Upper lobe of right lung (tissue), 1 donor: ENCODE results near the gene WDR27. TPM values are rescaled to one million over a fixed set of nuclear protein-coding genes. Genes with fewer than 3 reads are reported as not detected.

Experiments
- ATAC-seq: fragments of 200-7000 bp; cut with Tn5 transposase; one replicate; pipeline ENCODE4 v1.9.1; 2020; ENCODE audit warnings: mild to moderate bottlenecking, moderate library complexity
- DNase-seq: peaks from one replicate; pipeline ENCODE4 v3.0.0-alpha.2; 2020
- H3K27ac ChIP-seq: fragments of 200-600 bp; one replicate; pipeline ENCODE4 v1.8.0; 2022
- H3K27me3 ChIP-seq: fragments of 200-600 bp; one replicate; pipeline ENCODE4 v1.8.0; 2022; ENCODE audit warnings: mild to moderate bottlenecking
- H3K36me3 ChIP-seq: fragments of 200-600 bp; one replicate; pipeline ENCODE4 v1.8.0; 2022
- H3K4me1 ChIP-seq: fragments of 200-600 bp; one replicate; pipeline ENCODE4 v1.8.0; 2022
- H3K4me3 ChIP-seq: fragments of 200-600 bp; one replicate; pipeline ENCODE4 v1.8.0; 2022; ENCODE audit warnings: mild to moderate bottlenecking
- H3K9me3 ChIP-seq: fragments of 200-600 bp; one replicate; pipeline ENCODE4 v1.8.0; 2022
- intact Hi-C: fragments of 100-400 bp; cut with DNase I; formaldehyde crosslinking; loops from one replicate; pipeline ENCODE4 v1.11.0; 2022
- total RNA-seq: library from RNA; stranded (reverse); fragmentation: NEBNext Ultra II Directional; extraction: Animal tissue kit (Norgen Biotek cat#: 25700); gene quantifications from one replicate; pipeline ENCODE4 v1.2.1, GENCODE V29; 2021
- TF ChIP-seq, protein P1 (sequence below): fragments of 200-600 bp; IDR thresholded peaks from one replicate; pipeline ENCODE4 v1.8.0; 2022; ENCODE audit warnings: antibody characterized with exemption
- donor health status: DM: no; HTN: yes; CAD: no; lungs with severe emphysema.

Gene WDR27
- total RNA-seq, 1 donor from 2014 or later = 39.0 TPM

DNA sequence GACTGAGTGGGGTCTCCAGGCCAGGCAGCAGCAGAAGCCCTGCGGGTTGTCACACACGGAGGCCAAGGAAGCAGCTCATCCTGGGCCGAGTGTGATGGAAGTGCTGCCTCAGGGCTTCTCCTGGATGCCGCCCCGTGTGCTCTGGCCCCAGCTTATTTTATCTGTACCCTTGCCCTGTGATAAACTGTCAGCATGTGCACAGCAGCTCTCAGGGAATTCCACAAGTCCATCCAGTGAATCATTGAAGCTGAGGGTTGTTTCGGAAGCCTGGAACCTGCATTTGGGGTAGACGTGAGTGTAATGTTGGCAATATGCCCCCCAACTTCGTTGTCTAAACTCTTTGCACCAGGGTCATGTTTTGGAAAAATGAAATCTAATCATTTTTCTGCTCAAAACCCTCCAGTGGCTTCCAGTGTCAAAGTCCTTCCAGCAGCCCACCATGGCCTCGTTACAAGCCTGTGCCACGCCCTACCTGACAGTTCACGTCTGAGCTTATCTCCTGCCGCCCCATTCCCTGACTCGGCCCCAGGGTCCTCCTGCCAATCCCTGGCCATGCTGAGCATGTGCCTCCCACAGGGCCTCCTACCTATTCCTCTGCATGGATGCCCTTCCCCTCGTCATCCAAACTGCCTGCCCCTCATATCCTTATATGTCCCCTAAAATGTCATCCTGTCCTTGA, 280.1 kb downstream of the WDR27 start:
- TF ChIP-seq, protein P1, sequence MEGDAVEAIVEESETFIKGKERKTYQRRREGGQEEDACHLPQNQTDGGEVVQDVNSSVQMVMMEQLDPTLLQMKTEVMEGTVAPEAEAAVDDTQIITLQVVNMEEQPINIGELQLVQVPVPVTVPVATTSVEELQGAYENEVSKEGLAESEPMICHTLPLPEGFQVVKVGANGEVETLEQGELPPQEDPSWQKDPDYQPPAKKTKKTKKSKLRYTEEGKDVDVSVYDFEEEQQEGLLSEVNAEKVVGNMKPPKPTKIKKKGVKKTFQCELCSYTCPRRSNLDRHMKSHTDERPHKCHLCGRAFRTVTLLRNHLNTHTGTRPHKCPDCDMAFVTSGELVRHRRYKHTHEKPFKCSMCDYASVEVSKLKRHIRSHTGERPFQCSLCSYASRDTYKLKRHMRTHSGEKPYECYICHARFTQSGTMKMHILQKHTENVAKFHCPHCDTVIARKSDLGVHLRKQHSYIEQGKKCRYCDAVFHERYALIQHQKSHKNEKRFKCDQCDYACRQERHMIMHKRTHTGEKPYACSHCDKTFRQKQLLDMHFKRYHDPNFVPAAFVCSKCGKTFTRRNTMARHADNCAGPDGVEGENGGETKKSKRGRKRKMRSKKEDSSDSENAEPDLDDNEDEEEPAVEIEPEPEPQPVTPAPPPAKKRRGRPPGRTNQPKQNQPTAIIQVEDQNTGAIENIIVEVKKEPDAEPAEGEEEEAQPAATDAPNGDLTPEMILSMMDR = no peak
- Histone ChIP-seq H3K9me3 (no peaks in the 10 kb centered on the region), H3K36me3 (no peaks in the 10 kb centered on the region), H3K4me1 (peaks cover 1% of the 10 kb centered on the region), H3K27ac (no peak overlapping the region), H3K4me3 (no peak overlapping the region), H3K27me3 (no peaks in the 10 kb centered on the region)
- intact Hi-C loops = no loop called here
- DNase-seq (no peak), ATAC-seq (no peak)

DNA sequence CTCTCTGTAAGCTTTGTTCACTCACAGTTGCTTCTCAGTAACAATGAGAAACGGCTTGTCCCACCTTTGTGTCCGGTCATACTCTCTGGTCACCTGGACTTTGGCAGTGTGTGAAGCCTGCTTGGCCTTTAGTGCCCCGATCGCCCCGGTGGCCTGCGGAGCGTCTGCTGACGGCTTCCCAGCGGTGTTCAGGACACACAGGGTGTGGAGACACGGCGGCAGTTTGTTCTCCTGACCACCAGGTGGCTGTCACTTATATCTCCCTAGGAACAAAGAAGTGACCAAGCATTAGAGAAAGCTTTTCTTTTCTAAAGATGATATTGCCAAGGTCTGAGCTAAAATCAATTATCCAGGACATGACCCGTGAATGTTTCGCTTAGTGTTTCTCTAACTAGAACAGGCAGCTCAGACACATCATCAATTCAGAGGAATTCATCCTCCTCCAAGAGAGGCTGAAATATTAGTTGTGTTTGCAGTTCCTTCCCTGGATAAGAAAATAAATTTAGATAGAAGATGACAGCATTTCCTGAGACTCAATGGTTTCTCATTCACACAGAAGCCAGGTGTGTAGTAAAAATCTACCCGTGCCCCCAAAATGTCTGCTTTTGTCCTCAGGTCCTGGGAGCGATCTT, 280.8 kb downstream of the WDR27 start:
- H3K36me3 ChIP-seq = no peaks in the 10 kb centered on the region
- DNase-seq = no peak
- TF ChIP-seq, protein P1 = no peak
- no peak for ATAC-seq
- no peaks in the 10 kb centered on the region for H3K27me3 ChIP-seq
- no peak overlapping the region for H3K27ac ChIP-seq
- no peak overlapping the region for H3K4me3 ChIP-seq
- peaks cover 3% of the 10 kb centered on the region for H3K4me1 ChIP-seq
- no peaks in the 10 kb centered on the region for H3K9me3 ChIP-seq
- intact Hi-C loops = no loop called here

DNA sequence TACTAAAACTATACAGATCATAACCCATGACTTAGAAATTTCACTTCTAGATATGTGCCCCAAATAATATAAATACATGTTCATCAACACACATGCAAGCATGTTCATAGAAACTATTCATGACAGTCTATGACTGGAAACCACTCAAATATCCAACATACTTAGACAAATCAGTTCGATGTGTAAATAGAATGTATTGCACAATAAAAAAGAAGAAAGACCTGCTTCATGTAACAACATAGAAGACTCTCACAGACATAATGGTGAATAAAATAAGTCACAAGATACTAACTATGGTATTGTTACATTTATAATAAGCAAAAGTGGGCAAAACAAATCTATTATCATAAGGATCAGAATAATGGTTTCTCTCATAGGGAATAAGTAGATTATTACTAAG, 284.7 kb downstream of the WDR27 start:
- Histone ChIP-seq H3K36me3 (no peaks in the 10 kb centered on the region), H3K9me3 (peaks cover 3% of the 10 kb centered on the region), H3K27me3 (no peaks in the 10 kb centered on the region), H3K27ac (no peak overlapping the region), H3K4me3 (no peak overlapping the region), H3K4me1 (peaks cover 3% of the 10 kb centered on the region)
- intact Hi-C loops = no loop called here
- DNase-seq (no peak), ATAC-seq (no peak)
- TF ChIP-seq, protein P1 = no peak

DNA sequence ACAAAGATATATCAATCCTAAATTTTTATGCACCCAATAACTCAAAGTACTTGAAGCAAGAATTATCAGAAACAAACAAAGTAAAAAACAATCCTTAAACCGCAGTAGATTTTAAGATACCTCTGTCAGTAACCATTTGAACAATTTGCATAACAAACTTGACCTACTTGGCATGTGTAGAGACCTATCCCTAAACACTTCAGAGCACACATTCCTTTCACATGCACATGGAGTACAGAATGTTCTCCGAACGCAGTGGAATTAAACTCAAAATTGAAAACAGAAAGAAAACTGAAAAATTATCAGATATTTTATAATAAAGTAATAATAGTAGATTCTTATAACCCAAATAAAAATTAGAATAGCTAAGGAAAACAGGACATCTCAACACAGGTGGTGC, 285.6 kb downstream of the WDR27 start:
- H3K9me3 ChIP-seq = peaks cover 3% of the 10 kb centered on the region
- no peak for DNase-seq
- no peak overlapping the region for H3K4me3 ChIP-seq
- intact Hi-C loops = no loop called here
- H3K27me3 ChIP-seq = no peaks in the 10 kb centered on the region
- H3K4me1 ChIP-seq = peaks cover 3% of the 10 kb centered on the region
- H3K36me3 ChIP-seq = no peaks in the 10 kb centered on the region
- ATAC-seq = peak; percentile 78
- H3K27ac ChIP-seq = no peak overlapping the region
- TF ChIP-seq, protein P1 = no peak

DNA sequence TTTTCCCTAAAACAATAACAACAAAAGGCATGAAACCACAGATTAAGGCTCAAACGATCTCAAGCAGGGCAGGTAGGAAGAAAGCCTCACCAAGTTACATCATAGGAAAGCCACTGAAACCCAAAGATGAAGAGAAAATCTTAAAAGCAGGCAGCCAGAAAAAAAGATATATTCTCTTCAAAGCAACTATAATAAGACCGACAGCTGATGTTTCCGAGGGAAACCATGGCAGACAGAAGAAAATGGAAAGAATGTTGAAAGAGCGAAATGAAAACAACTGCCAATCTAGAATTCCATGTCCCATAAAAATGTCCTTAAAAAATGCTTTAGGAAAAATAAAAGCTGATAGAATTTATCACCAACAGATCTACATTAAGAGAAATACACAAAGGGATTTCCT, 286.6 kb downstream of the WDR27 start:
- no peak for ATAC-seq

More for the DNA sequence above, 286.6 kb downstream of the WDR27 start:
- Histone ChIP-seq H3K36me3 (no peaks in the 10 kb centered on the region), H3K4me3 (no peak overlapping the region), H3K4me1 (peaks cover 3% of the 10 kb centered on the region), H3K27ac (no peak overlapping the region), H3K27me3 (no peaks in the 10 kb centered on the region), H3K9me3 (peaks cover 3% of the 10 kb centered on the region)
- no peak for DNase-seq
- TF ChIP-seq, protein P1 = no peak
- intact Hi-C loops = no loop called here
